Measurements from ENCODE around the gene CMIP. TPM values are rescaled to one million over a fixed set of nuclear protein-coding genes. Genes with fewer than 3 reads are reported as not detected.

The CMIP gene
- total RNA-seq, 1 experiment from 2014 or later, result 48.2 TPM

- Histone ChIP-seq H3K4me2 (ENCODE audit: insufficient read depth, insufficient read length, low read length) (no peak overlapping the region), H2BK12ac (ENCODE audit: insufficient read length, low read depth, low read length) (no peak overlapping the region), H3K4me1 (ENCODE audit: insufficient read depth, low read length) (peaks cover 3% of the 10 kb centered on the region; the same call in 1 of the 2 replicates), H2BK5ac (ENCODE audit: insufficient read length, low read length) (no peak overlapping the region), H3K18ac (ENCODE audit: insufficient read length, low read depth, low read length) (no peak overlapping the region), H3K9ac (ENCODE audit: extremely low read depth, insufficient read length, low read length) (no peak overlapping the region), H2AK5ac (ENCODE audit: insufficient read length, low read length) (no peak overlapping the region), H2BK20ac (ENCODE audit: low read depth, low read length, poor library complexity, severe bottlenecking) (no peak overlapping the region), H3K79me1 (ENCODE audit: insufficient read depth, low read depth, low read length, poor library complexity, severe bottlenecking) (peaks cover 3% of the 10 kb centered on the region), H3K14ac (ENCODE audit: insufficient read depth, low read length) (no peak overlapping the region), H3K56ac (ENCODE audit: insufficient read length, low read depth, low read length) (no peak overlapping the region), H4K91ac (ENCODE audit: insufficient read length, low read depth, low read length) (no peak overlapping the region), H3K27me3 (ENCODE audit: insufficient read depth, low read length) (no peaks in the 10 kb centered on the region), H4K20me1 (ENCODE audit: control insufficient read depth, insufficient read depth, insufficient read length) (peaks cover 2% of the 10 kb centered on the region), H3K79me2 (ENCODE audit: insufficient read depth, low read length) (peaks cover 39% of the 10 kb centered on the region; the same call in 1 of the 2 replicates), H2AFZ (ENCODE audit: low read length) (no peak overlapping the region), H3T11ph (ENCODE audit: low read length) (no peak overlapping the region), H3K4ac (ENCODE audit: low read depth, low read length) (no peak overlapping the region), H3K27ac (ENCODE audit: insufficient read length, low read depth, low read length) (no peak overlapping the region), H3K23ac (ENCODE audit: insufficient read length, low read depth, low read length) (no peak overlapping the region), H4K5ac (ENCODE audit: insufficient read length, low read depth, low read length) (no peak overlapping the region), H3K23me2 (ENCODE audit: insufficient read length, low read depth, low read length, poor library complexity, severe bottlenecking) (no peaks in the 10 kb centered on the region), H2BK15ac (ENCODE audit: low read depth, low read length) (no peak overlapping the region), H2BK120ac (ENCODE audit: low read depth, low read length, poor library complexity, severe bottlenecking) (no peak overlapping the region), H4K8ac (replicated peaks; ENCODE audit: insufficient read length, low read depth, low read length) (no peak overlapping the region), H3K9me3 (ENCODE audit: control insufficient read depth, low read depth, low read length) (no peaks in the 10 kb centered on the region)
- DNase-seq, result no peak
- Mint-ChIP-seq H3K27ac (peak overlapping the region; percentile 24 to 53 (median 30); a peak in 3 of 7 replicates), H3K4me1 (peaks cover 28 to 32% of the 10 kb centered on the region in 2 experiments), H3K9me3 (no peaks in the 10 kb centered on the region), H3K4me3 (no peak overlapping the region), H3K27me3 (ENCODE audit: low read depth) (no peaks in the 10 kb centered on the region), H3K36me3 (ENCODE audit: insufficient read depth in 1 of 3, low read depth in 3 of 3) (peaks cover 5 to 17% (median 15%) of the 10 kb centered on the region in 3 experiments)
- TF ChIP-seq, protein P1, sequence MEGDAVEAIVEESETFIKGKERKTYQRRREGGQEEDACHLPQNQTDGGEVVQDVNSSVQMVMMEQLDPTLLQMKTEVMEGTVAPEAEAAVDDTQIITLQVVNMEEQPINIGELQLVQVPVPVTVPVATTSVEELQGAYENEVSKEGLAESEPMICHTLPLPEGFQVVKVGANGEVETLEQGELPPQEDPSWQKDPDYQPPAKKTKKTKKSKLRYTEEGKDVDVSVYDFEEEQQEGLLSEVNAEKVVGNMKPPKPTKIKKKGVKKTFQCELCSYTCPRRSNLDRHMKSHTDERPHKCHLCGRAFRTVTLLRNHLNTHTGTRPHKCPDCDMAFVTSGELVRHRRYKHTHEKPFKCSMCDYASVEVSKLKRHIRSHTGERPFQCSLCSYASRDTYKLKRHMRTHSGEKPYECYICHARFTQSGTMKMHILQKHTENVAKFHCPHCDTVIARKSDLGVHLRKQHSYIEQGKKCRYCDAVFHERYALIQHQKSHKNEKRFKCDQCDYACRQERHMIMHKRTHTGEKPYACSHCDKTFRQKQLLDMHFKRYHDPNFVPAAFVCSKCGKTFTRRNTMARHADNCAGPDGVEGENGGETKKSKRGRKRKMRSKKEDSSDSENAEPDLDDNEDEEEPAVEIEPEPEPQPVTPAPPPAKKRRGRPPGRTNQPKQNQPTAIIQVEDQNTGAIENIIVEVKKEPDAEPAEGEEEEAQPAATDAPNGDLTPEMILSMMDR (conservative IDR thresholded peaks at IDR 0.05), result no peak
- WGBS (ENCODE audit: extremely low coverage, insufficient read length, low lambda C conversion rate), result no CpG with 5 or more reads among the region's 4 CpGs
These were observed 18.1 kb downstream of the CMIP start for GRCh38 chr16:81462683-81463082.

Measured in H9 (cell line).